ENCODE measurements around the gene ATP2A2. TPM values are rescaled to one million over a fixed set of nuclear protein-coding genes. Genes with fewer than 3 reads are reported as not detected.

Gene ATP2A2
- total RNA-seq, 1 experiment from 2014 or later, result 239 TPM

GRCh38 chr12:110369992-110370391, 88.9 kb downstream of the ATP2A2 start (continued):
- TF ChIP-seq REST (IDR thresholded peaks at IDR 0.05; ENCODE audit: low read depth), result no peak
- TF ChIP-seq ZBTB33 (IDR thresholded peaks at IDR 0.05; ENCODE audit: extremely low read depth, insufficient replicate concordance, low read length), result no peak

- ATAC-seq, result peak; percentile 13; the same call in 1 of the 2 replicates
- no peaks in the 10 kb centered on the region for H3K27me3 ChIP-seq (ENCODE audit: insufficient read depth, low read length)
- peaks cover 27 to 29% of the 10 kb centered on the region in 2 experiments; a peak in 3 of 4 replicates for H3K36me3 ChIP-seq (ENCODE audit: control insufficient read depth in 1 of 2, insufficient read depth in 2 of 2, low read length in 2 of 2)
- H3K79me2 ChIP-seq (ENCODE audit: insufficient read depth, low read length), result peaks cover 8% of the 10 kb centered on the region; the same call in 1 of the 2 replicates
- no peaks in the 10 kb centered on the region for H3K4me1 ChIP-seq (ENCODE audit: control insufficient read depth in 1 of 2, insufficient read depth in 2 of 2, low read length in 2 of 2)
- BruUV-seq (replicated peaks), result no TSS peak
- no peaks in the 10 kb centered on the region for H3K9me3 ChIP-seq (ENCODE audit: control insufficient read depth in 1 of 2, insufficient read depth in 1 of 2, low read depth in 1 of 2, low read length in 2 of 2)
- RAD21 ChIA-PET (ENCODE audit: low non-redundant PET in 1 of 2, low total read pairs in 2 of 2, uncharacterized antibody in 2 of 2, unreplicated experiment in 2 of 2), result no interaction called here
- TF ChIP-seq POLR2AphosphoS5 (IDR thresholded peaks at IDR 0.05; ENCODE audit: low read depth, low read length), result 0 out of 2 replicates have a peak, but pooled peaks have one; percentile 19
- TF ChIP-seq CTCF (IDR thresholded peaks at IDR 0.05 in 2 of 3, conservative IDR thresholded peaks at IDR 0.05 in 1 of 3; ENCODE audit: borderline replicate concordance in 1 of 3, insufficient read depth in 1 of 3, low read depth in 2 of 3, low read length in 2 of 3), result no peak
- TF ChIP-seq TCF7L2 (IDR thresholded peaks at IDR 0.05; ENCODE audit: borderline replicate concordance, extremely low read depth, insufficient read depth, insufficient read length), result no peak
- no peaks in the 10 kb centered on the region for H4K20me1 ChIP-seq (ENCODE audit: insufficient read depth)
- DNase-seq (ENCODE audit: low read depth, low spot score), result no peak
- intact Hi-C loops (cut with micrococcal nuclease), result no loop called here
- H3K27ac ChIP-seq (ENCODE audit: low read depth, low read length), result no peak overlapping the region
- H2AFZ ChIP-seq (ENCODE audit: low read depth, low read length, poor library complexity, severe bottlenecking), result no peak overlapping the region
- H3K9me2 ChIP-seq (ENCODE audit: insufficient read depth), result no peaks in the 10 kb centered on the region
- H3K4me2 ChIP-seq (ENCODE audit: low read length), result no peak overlapping the region
- POLR2A ChIA-PET, result no interaction called here
- H3K4me3 ChIP-seq (replicated peaks in 1 of 2; ENCODE audit: low read depth in 1 of 2, low read length in 2 of 2), result no peak overlapping the region
- CTCF ChIA-PET, result no interaction called here
- H3K9ac ChIP-seq (ENCODE audit: low read length), result no peak overlapping the region
Observed at GRCh38 chr12:110370732-110371231, 89.7 kb downstream of the ATP2A2 start.
